HTR-8/SVneo (cell line): ENCODE measurements around the gene ITGA7.
A peak's percentile ranks its signal among the peaks of the same experiment; 100 is the strongest.

Experiments
- DNase-seq: peaks from one replicate; pipeline ENCODE4 v3.0.0; 2011; ENCODE audit warnings: low spot score, mixed read lengths; ENCODE audit not compliant: insufficient read length
- FAIRE-seq: peaks from 2 replicates; lab custom pipeline; 2011; peaks lifted over from hg19 to GRCh38; lab: Jason Lieb, UNC

ITGA7 gene

DNA sequence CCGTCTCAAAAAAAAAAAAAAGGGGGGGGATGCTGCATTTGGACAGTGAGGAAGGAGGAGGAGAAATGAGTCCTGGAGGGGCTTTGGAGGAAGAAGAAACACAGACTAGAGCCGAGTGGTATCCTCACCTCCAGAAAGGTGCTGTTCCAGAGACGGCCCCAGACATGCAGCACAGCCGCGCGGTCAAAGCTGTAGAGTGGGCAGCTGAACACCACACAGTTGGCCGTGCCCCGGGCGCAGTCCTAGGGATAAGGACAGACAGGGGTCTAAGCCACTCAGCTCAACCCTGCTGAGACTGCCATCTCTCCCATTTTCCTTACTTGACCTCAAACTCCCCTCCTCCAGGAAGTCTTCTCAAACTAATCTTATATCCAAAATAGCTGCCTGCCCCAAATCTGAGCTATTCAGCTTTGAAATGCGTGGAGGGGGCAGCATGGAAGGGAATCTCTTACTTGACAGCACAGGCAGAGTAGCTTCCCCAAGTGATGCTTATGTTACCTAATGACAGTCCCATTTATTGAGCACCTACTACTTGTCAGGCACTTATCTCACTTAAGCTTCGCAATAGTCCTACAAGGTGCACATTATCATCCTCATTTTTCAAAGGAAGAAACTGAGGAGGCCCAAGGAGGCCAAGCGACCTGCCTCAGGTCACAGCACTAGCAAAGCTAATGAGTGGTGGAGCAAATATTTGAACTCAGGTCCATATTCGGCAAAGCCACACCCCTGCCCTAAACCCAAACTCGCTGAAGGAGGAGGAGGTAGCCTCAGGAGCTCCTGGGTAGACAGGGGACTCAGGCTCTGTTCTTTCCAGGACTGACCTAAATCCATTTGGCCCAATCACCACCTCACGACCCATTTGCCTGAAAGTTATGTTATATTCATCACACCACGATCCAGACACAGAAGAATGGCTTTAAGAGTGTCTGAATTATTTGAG, 18.7 kb downstream of the ITGA7 start:
- no peak for FAIRE-seq
- DNase-seq, result no peak

DNA sequence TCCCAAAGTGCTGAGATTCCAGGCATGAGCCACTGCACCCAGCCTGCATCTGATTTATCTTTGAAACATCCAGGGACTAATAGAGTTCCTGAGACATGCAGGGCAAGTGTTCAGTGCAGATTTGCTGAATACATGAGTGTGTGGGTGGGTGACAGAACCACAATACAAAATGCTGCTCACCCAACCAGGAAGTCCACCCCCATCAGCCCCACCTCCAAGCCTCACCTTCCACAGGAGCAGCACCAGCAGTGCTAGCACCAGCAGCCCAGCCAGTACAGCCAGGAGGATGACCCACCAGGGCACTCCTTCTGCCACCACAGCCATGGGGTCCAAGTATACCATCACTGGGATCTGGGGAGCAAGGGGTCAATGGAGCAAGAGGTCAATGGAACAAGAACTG, 20.0 kb downstream of the ITGA7 start:
- no peak for DNase-seq
- no peak for FAIRE-seq

DNA sequence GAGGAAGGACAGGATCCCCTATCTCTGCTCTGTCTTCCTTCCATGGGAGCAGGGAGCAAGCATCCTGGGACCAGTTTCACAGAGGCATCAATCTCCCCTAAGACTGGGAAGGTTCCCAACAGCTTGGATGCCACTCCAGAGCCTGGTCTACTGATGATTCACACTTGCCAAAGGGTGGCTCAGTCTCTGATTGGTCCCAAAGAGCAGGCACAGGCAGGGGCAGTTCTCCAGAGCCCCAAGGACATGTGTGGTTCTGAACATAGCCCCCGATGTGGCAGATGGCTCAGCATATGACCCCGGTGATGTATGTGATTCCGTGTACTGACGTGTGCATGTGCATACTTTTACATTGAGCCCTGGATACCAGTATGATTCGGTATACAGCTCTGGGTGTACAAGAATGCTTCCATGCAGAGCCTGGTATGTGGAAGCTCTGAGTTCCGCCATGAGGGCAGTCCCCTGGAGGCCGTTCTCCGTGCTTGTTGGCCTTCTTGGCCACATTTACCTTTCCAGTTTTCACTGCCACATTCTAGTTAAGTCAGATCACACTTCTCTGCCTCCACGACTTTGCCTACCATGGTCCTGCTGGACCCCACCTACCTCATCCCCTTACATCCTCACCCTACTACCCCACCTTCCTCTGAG, 21.2 kb downstream of the ITGA7 start:
- no peak for FAIRE-seq

DNA sequence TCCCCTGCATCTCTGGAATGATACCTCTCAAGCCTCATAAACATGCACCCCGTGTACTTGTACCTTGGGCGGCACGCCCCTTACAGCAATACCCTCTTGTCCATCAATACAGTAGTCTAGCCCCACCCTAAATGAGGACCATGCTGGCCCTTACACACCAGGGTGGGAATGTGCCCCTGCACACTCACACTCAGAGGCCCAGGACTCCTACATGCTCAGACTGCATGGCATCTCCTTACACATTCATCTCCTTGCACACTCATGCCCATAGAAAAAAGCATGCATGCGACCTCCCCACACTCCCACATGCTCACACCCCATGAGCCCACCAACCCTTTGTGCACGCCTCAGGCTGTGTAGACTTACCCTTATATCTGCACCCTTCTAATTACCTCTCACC, 22.0 kb downstream of the ITGA7 start:
- DNase-seq (no peak), FAIRE-seq (no peak)

More for the DNA sequence above, 21.2 kb downstream of the ITGA7 start:
- no peak for DNase-seq

DNA sequence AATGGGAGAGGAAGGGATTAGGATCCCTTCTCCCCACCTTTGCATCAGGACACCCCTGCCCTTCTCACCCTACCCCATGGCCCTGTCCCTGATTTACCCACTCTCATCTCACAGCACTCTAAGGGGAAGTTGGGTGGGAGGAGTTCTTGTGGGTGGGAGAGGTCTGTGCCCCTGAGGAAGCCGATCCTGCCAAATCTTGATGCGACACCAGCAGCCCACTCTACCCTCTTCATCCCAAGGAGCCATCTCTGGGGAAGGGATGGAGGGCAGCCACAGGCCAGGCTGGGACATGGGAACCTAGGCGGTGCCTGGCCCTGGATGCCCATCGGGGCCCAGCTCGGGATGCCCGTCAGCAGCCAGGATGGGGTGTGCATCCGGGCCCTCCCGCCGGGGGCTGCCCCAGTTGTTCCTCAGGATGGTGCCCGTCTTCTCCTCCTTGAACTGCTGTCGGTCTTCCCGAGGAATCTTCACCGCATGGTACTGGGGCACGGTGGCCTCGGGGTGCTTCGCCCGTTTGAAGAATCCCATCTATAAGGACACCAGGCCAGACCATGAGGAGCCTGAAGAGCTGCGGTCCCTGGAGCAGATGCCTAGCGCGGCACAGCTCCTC, 22.8 kb downstream of the ITGA7 start:
- no peak for FAIRE-seq
- DNase-seq, result no peak

DNA sequence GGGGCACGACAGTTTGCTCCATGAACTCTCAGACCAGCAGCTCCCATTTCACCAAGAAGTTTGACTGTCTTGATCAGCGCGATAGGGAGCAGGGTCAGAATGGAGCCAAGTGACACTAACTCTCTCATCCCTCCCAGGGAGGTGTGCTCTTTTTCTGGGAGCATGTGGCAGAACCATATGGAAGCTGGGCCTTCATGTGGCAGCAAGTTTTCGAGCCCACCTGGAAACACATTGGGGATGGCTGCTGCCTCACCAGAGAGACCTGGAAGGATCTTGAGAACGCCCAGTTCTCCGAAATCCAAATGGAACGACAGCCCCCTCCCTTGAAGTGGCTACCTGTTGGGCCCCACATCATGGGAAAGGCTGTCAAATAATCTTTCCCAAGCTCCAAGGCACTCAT, 24.0 kb downstream of the ITGA7 start:
- FAIRE-seq, result no peak
- no peak for DNase-seq

DNA sequence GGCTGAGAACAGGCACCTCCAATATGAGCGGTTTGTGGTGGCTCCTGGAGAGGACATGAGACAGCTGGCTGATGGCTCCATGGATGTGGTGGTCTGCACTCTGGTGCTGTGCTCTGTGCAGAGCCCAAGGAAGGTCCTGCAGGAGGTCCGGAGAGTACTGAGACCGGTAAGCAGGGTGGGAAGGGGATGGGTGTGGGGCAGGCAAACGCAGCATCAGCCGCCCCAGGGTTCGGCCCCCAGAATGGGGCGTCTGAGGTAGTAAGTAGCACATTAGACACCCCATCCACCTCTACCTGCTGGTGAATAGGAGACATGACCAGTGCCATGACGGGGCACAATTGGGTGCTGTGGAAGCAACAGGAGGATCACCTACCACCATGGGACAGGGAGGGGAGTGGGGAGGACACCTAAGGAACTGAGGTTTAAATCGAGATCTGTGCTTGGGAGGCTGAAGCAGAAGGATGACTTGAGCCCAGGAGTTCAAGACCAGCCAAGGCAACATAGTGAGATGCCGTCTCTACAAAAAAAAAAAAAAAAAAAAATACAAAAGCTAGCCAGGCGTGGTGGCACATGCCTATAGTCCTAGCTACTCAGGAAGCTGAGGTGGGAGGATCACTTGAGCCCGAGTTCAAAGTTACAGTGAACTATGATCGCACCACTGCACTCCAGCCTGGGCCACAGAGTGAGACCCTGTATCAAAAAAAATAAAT, 25.5 kb downstream of the ITGA7 start:
- FAIRE-seq, result no peak

DNA sequence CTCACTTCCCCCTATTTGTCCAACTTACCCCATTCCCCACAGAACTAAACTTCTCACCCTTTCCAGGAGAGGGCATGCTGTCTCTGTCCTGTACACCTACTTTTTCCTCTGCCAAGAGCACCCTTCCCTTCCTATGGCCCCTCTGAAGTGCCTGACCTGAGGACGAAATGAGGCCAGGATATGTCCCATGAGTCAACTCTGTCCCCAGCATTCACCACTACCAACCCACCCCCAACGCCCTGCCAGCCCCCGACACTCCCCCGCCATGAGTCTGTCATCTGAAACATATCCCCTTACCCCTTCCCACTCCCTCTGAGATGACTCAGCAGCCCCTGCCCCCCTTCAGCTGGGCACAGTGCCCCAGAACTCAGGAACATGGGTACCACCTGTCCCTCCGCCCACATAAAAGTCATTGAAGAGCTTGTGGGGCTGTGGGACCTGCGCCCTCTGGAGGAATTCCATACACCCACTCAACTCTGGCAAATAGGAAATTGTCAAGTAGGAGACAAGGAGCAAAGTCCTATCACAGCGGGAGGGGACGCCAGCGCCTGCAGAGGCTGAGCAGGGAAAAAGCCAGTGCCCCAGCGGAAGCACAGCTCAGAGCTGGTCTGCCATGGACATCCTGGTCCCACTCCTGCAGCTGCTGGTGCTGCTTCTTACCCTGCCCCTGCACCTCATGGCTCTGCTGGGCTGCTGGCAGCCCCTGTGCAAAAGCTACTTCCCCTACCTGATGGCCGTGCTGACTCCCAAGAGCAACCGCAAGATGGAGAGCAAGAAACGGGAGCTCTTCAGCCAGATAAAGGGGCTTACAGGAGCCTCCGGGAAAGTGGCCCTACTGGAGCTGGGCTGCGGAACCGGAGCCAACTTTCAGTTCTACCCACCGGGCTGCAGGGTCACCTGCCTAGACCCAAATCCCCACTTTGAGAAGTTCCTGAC, 26.3 kb downstream of the ITGA7 start:
- FAIRE-seq (peak; percentile 86), DNase-seq (peak; percentile 73)

More for the DNA sequence above, 25.5 kb downstream of the ITGA7 start:
- no peak for DNase-seq

DNA sequence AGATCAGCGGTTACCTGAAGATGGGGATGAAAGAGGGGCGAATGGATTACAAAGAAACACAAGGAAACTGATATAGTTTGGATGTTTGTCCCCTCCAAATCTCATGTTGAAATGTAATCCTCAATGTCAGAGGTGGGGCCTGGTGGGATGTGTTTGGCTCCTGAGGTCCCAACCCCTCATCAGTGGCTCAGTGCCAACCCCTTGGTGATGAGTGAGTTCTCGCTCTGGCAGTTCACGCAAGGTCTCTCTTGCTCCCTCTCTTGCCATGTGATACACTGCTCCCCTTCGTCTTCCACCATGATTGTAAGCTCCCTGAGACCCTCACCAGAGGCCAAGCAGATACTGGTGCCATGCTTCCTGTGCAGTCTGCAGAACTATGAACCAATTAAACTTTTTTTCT, 28.0 kb downstream of the ITGA7 start:
- FAIRE-seq (no peak), DNase-seq (no peak)

DNA sequence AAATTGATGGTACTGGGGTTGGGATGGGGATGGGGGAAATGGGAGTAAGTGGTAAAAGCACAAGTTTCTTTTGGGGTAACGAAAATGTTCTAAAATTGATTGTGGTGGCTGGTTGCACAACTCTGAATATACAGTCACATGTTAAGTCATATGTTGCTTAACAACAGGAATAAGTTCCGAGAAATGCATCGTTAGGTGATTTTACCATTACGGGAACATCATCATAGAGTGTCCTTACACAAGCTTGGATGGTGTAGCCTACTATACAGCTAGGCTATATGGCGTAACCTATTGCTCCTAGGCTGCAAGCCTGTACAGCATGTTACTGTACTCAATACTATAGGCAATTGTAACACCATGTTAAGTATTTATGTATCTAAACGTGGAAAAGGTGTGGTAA, 31.0 kb downstream of the ITGA7 start:
- FAIRE-seq, result no peak
- DNase-seq, result no peak

DNA sequence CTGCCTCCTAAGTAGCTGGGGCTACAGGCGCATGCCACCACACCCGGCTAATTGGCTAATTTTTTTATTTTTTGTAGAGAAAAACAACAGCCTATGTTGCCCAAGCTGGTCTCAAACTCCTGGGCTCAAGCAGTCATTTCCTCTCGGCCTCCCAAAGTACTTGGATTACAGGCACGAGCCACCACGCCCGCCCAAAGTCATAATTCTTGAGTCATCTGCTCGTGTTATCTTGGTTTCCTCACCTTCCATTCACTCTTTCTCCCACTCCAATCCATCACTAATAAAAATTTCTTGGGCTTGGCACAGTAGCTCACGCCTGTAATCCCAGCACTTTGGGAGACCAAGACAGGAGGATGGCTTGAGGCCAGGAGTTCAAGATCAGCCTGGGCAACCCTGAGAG, 32.0 kb downstream of the ITGA7 start:
- DNase-seq, result no peak
- no peak for FAIRE-seq

DNA sequence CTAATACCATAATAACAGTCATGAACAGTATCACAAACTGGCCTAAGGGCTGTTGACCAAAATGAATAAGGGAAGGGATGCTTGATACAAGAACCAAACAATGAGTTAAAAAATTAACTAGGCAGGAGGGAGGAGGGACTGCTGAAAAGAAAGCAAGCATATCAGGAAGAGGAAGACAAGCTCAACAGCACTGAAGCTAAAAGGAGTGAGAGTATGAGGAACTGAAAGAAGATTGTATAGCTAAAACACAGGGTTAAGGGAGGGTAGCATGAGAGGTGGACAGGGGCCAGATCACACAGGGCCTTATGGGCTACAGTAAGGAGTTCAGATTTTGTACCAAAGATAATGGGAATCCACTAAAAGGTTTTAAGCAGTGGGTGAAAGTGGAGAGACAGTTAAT, 34.1 kb downstream of the ITGA7 start:
- no peak for FAIRE-seq
- DNase-seq, result no peak

DNA sequence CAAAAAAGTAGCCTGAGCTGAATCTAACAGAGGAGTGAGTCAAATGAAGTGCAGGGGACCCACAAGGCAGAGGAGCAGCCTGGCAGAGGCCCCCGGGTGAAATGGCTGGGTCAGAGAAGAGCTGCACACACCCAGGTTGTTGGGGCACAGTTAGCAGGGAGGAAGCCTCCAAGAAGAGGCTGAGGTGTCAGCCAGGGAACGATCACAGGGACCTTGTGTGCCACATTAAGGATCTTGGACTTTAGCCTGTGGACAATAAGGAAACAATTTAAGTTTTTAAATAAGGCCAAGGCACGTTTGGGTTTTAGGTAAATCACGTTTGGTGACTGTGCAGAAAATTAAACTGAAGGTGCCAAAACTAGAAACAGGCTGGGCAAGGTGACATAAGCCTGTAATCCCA, 36.0 kb downstream of the ITGA7 start:
- FAIRE-seq (no peak), DNase-seq (no peak)

DNA sequence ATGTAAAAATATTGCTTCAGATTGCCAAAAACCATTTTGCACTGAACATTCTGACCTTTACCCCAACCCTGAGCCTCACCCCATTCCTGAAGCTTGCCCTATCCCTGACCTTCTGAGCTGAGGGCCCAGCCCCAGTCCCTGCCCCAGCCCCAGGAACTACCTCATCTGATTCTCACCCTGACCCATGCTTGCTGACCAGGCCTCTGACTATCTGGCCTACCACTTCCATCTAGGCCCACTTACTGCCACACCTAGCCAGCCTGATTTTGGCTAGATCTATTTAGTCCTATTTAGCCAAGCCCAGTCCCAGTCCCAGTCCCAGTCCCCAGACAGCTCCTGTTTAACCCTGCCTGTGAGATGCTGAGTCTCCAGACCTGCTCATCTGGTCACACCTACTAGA, 37.4 kb downstream of the ITGA7 start:
- FAIRE-seq (no peak), DNase-seq (no peak)

DNA sequence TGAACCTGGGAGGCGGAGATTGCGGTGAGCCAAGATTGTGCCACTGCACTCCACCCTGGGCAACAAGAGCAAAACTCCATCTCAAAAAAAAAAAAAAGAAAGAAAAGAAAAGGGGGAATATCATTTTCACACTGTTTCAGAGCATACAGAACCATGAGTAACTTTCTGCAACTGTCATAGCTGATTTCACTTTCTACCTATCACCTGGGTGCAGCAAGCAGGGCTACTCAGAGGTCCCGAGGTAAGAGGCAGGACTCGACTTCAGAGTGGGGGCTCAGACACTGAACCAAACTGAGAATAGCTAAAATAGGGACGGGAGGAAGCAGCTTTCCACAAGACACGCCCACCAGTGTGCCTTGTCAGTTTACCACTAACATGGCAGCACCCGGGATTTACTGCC, 41.2 kb downstream of the ITGA7 start:
- DNase-seq (no peak), FAIRE-seq (no peak)

DNA sequence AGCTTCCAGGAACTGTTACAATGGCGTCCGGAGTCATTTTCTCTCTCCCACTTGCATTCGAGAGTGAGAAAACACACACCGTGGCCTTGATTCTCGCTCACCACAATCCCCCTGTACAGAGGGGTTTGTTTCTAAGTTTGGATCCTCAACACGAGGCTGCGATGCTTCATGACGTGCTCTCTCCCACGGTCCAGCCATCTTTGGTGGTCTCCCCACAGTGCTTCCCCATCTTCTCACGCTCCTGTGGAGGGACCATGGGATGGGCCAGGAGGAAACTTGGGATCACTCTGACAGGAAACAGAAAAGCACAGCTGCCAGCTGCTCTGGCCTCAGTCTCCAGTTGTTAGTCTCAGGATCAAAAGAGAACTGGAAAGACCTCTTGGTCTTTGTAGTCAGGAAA, 42.9 kb downstream of the ITGA7 start:
- FAIRE-seq (no peak), DNase-seq (no peak)

DNA sequence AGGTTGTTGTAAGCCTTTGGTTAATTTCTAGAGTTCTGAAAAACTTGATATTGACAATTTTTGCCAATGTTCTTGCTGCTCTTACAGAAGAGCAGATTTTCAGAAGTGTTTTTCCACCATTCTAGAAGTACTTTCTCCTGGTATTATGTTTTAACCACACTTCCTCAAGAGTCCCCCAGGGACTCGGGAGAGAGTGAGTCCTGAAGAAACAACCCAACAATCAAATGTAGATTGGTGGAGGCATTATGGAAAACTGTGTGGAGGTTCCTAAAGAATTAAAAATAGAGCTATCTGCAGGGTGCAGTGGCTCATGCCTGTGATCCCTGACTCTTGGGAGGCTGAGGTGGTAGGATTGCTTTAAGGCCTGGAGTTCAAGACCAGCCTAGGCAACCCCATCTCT, 44.3 kb downstream of the ITGA7 start:
- FAIRE-seq, result no peak
- no peak for DNase-seq

DNA sequence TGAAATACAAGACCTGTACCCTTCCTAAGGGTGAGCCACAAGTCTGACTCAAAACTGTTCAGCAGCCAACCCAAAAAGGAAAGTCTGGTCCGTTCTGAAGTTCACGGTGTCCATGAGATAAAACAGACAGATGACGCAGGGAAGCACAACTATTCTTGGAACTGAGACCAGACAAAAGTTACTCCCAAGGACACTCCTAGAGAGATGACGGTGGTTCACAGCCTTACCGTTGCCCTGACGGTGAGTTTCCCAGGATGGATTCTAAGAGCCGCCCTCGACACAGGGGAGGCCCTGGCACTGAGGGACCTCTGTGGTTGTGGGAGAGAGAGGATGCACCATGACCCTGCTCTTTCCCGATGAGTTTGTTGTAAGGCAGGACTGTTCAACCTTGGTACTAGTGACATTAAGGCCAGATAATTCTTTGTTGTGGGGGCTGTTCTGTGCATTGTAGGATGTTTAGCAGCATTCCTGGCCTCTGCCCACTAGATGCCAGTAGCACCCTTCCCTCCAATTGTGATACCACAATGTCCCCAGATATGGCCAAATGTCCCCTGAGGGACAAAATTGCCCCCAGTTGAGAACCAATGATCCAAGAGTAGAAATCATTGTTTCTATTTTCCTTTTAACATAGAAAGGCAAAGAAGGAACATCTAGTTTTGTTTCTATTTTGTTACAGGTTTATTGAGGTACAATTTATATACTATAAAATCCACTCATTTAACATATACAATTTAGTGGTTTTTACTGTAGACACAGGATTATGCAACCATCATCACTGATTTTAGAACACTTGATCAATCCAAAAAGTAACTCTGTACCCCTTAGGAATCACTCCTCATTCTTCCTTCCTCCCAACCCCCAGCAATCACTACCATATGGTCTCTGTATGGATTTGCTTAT, 48.0 kb downstream of the ITGA7 start:
- DNase-seq, result no peak
- peak; percentile 80 for FAIRE-seq
